ENCODE results near the gene TSC22D1. TPM values are rescaled to one million over a fixed set of nuclear protein-coding genes. Genes with fewer than 3 reads are reported as not detected.
"Not testable (repeated sequence)": the region's sequence is repeated elsewhere in the genome, so short reads cannot be mapped to it uniquely, and the experiment has no call there.

TSC22D1 gene
- total RNA-seq, 1 donor from 2014 or later = 18.6 TPM

DNA sequence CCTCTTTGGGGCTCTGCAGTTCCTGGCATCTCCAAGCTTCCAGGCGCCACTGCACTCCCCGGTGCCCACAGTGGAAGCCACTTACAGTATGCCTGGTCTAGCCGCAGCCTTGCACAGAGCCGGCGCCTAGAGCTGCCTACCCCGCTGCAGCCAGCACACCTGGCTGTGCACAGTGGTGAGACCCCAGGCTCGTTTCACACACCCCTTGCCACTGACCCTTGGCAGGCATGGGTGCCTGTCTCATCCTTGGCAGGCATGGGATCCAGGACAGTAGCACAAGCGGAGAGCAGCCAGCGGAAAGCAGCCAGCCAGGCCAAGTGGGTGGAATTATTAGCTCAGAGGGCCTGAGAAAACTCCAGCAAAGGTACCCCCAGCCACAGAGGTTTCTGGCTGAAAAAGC lies 116.5 kb downstream of the TSC22D1 start:
- intact Hi-C loops (cut with micrococcal nuclease) = no loop called here

DNA sequence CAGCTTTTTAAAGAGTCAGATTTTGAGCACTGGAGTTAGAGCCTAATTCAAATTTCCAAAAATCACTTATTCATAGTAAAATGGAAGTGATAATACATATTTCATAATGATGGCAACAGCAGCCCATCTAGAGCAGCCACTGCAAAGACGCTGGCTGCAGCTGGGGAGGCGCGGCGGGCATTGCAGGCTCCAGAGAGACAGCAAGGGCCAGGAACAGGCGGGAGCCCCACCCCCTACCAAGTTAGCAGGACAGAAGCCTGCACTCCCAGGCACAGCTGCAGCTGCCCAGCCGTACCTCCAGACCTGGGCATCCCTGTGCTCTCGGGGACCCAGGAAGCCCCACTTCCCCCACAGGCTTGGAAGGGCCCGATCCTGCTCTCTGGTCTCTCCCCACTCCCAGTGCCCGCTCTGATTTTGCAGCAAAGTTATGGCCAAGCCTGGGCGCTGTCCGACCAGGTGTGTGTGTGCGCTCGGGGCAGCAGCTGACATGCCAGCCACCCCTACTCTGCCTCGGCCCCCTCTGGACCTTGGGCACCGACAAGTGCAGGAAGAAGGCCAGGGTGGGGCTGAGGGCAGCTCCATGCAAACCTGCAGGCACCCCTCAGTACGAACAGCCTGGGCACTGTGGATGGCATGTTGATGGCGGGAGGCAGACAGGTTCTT lies 117.7 kb downstream of the TSC22D1 start:
- DNase-seq (no peak), ATAC-seq (ENCODE audit: low read depth) (no peak)
- Mint-ChIP-seq H3K4me3 (no peak overlapping the region), H3K36me3 (ENCODE audit: low read depth) (peaks cover 6% of the 10 kb centered on the region), H3K27ac (no peak overlapping the region), H3K27me3 (no peaks in the 10 kb centered on the region), H3K9me3 (peaks cover 9% of the 10 kb centered on the region), H3K4me1 (peaks cover 2% of the 10 kb centered on the region)
- ChIA-PET POLR2A (no interaction called here), CTCF (no interaction called here)
- TF ChIP-seq, protein P1, sequence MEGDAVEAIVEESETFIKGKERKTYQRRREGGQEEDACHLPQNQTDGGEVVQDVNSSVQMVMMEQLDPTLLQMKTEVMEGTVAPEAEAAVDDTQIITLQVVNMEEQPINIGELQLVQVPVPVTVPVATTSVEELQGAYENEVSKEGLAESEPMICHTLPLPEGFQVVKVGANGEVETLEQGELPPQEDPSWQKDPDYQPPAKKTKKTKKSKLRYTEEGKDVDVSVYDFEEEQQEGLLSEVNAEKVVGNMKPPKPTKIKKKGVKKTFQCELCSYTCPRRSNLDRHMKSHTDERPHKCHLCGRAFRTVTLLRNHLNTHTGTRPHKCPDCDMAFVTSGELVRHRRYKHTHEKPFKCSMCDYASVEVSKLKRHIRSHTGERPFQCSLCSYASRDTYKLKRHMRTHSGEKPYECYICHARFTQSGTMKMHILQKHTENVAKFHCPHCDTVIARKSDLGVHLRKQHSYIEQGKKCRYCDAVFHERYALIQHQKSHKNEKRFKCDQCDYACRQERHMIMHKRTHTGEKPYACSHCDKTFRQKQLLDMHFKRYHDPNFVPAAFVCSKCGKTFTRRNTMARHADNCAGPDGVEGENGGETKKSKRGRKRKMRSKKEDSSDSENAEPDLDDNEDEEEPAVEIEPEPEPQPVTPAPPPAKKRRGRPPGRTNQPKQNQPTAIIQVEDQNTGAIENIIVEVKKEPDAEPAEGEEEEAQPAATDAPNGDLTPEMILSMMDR (IDR thresholded peaks at IDR 0.05) = no peak
- intact Hi-C loops (cut with micrococcal nuclease) = no loop called here

More for the DNA sequence above, 116.5 kb downstream of the TSC22D1 start:
- DNase-seq (no peak), ATAC-seq (ENCODE audit: low read depth) (no peak)
- TF ChIP-seq, protein P1 (IDR thresholded peaks at IDR 0.05) = no peak
- Mint-ChIP-seq H3K27ac (no peak overlapping the region), H3K9me3 (peaks cover 9% of the 10 kb centered on the region), H3K27me3 (no peaks in the 10 kb centered on the region), H3K36me3 (ENCODE audit: low read depth) (peaks cover 6% of the 10 kb centered on the region), H3K4me1 (peaks cover 2% of the 10 kb centered on the region), H3K4me3 (no peak overlapping the region)
- CTCF ChIA-PET = no interaction called here
- POLR2A ChIA-PET = interaction anchor here (0.7 kb wide), 1 partner anchor 562 kb away, joined by 3 read pairs; no protein-coding TSS in a partner anchor

DNA sequence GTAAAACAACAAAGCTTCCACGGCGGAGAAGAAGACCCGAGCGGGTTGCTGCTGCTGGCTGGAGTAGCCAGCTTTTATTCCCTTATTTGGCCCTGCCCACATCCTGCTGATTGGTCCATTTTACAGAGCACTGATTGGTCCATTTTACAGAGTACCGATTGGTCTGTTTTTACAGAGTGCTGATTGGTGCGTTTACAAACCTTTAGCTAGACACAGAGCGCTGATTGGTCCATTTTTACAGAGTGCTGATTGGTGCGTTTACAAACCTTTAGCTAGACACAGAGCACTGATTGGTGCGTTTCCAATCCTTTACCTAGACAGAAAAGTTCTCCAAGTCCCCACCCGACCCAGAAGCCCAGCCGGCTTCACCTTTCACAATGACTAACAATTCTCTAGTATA lies 119.9 kb downstream of the TSC22D1 start:
- CTCF ChIA-PET; H3K9me3 Mint-ChIP-seq; H3K27me3 Mint-ChIP-seq; H3K4me3 Mint-ChIP-seq; ATAC-seq (ENCODE audit: low read depth); H3K36me3 Mint-ChIP-seq (ENCODE audit: low read depth); H3K27ac Mint-ChIP-seq; intact Hi-C loops (cut with micrococcal nuclease); DNase-seq; H3K4me1 Mint-ChIP-seq; POLR2A ChIA-PET: not testable (repeated sequence)

DNA sequence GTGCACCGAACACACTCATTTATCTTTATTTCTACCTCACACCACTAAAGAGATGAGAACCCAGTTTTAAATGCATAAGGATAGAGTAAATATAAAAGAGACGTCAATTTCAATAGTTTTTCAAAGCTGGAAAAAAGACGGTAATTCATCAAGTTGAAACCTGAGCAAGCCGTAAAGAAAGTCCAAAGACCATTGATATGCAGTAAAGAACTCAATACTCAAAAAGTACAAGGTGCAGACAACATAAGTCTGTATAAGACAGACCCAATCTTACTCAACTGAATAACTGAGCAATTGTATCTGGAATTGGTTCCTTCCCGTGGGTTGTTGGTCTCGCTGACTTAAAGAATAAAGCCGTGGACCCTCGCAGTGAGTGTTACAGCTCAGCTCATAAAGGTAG lies 120.4 kb downstream of the TSC22D1 start:
- Mint-ChIP-seq H3K27ac (no peak overlapping the region), H3K4me3 (no peak overlapping the region), H3K27me3 (no peaks in the 10 kb centered on the region), H3K9me3 (peaks cover 9% of the 10 kb centered on the region), H3K4me1 (peaks cover 2% of the 10 kb centered on the region), H3K36me3 (ENCODE audit: low read depth) (peaks cover 6% of the 10 kb centered on the region)
- intact Hi-C loops (cut with micrococcal nuclease) = no loop called here
- CTCF ChIA-PET = no interaction called here
- ATAC-seq (ENCODE audit: low read depth) (no peak), DNase-seq (no peak)
- TF ChIP-seq, protein P1 (IDR thresholded peaks at IDR 0.05) = no peak
- POLR2A ChIA-PET = no interaction called here

DNA sequence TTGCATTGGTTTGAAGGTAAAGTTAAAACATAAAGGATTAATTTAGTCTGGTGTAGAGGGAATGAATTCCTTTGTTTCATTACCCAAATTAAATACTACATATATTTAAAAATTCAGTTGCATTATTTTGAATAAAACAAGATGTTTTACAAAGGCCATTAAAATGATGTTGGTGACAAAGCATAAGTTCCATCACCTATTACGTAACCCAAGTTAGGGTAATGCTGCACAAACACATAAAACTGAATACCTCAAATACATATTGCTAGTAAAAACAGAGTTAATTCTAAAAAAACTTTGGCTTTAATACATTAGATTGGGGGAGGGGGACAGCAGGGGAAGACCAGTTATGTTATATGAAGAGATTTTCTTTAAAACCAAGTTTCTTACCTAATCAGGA lies 122.2 kb downstream of the TSC22D1 start:
- CTCF ChIA-PET = no interaction called here
- peaks cover 9% of the 10 kb centered on the region for H3K9me3 Mint-ChIP-seq
- no peaks in the 10 kb centered on the region for H3K27me3 Mint-ChIP-seq

More for the DNA sequence above, 122.2 kb downstream of the TSC22D1 start:
- no peak overlapping the region for H3K27ac Mint-ChIP-seq
- peaks cover 2% of the 10 kb centered on the region for H3K4me1 Mint-ChIP-seq
- H3K4me3 Mint-ChIP-seq = no peak overlapping the region
- H3K36me3 Mint-ChIP-seq (ENCODE audit: low read depth) = peaks cover 6% of the 10 kb centered on the region
- intact Hi-C loops (cut with micrococcal nuclease) = no loop called here
- no peak for DNase-seq
- TF ChIP-seq, protein P1 (IDR thresholded peaks at IDR 0.05) = no peak
- POLR2A ChIA-PET = no interaction called here
- ATAC-seq (ENCODE audit: low read depth) = no peak

Data from activated B cell treated with CpG ODN at 0.5 μM for 24 hours (primary cell).